Measurements from ENCODE around the gene UBL3. TPM values are rescaled to one million over a fixed set of nuclear protein-coding genes. Genes with fewer than 3 reads are reported as not detected.

Gene UBL3
- total RNA-seq, 1 experiment from 2014 or later = 10.7 TPM

- no peak overlapping the region for H2AFZ ChIP-seq (ENCODE audit: low read depth, low read length, poor library complexity, severe bottlenecking)
- no peak overlapping the region for H3K4me2 ChIP-seq (ENCODE audit: low read length)
- no peaks in the 10 kb centered on the region for H4K20me1 ChIP-seq (ENCODE audit: insufficient read depth)
- BruUV-seq (replicated peaks) = no TSS peak
- DNase-seq (ENCODE audit: low read depth, low spot score) = no peak
- H3K4me3 ChIP-seq (replicated peaks in 1 of 2; ENCODE audit: low read depth in 1 of 2, low read length in 2 of 2) = no peak overlapping the region
- H3K9ac ChIP-seq (ENCODE audit: low read length) = no peak overlapping the region
- H3K9me2 ChIP-seq (ENCODE audit: insufficient read depth) = no peaks in the 10 kb centered on the region
- no peaks in the 10 kb centered on the region for H3K9me3 ChIP-seq (ENCODE audit: control insufficient read depth in 1 of 2, insufficient read depth in 1 of 2, low read depth in 1 of 2, low read length in 2 of 2)
- no peak for TF ChIP-seq TCF7L2 (IDR thresholded peaks at IDR 0.05; ENCODE audit: borderline replicate concordance, extremely low read depth, insufficient read depth, insufficient read length)
- TF ChIP-seq CEBPB (IDR thresholded peaks at IDR 0.05; ENCODE audit: low read depth) = no peak
- TF ChIP-seq ELF1 (IDR thresholded peaks at IDR 0.05; ENCODE audit: borderline replicate concordance, low read depth) = no peak
- no peak for TF ChIP-seq CTCF (IDR thresholded peaks at IDR 0.05 in 2 of 3, conservative IDR thresholded peaks at IDR 0.05 in 1 of 3; ENCODE audit: borderline replicate concordance in 1 of 3, insufficient read depth in 1 of 3, low read depth in 2 of 3, low read length in 2 of 3)
- TF ChIP-seq SRF (IDR thresholded peaks at IDR 0.05; ENCODE audit: low read depth) = no peak
- TF ChIP-seq ZNF274 (IDR thresholded peaks at IDR 0.05; ENCODE audit: low read depth, low read length) = no peak
- no peak for TF ChIP-seq SIN3A (IDR thresholded peaks at IDR 0.05; ENCODE audit: low read depth)
- intact Hi-C loops (cut with micrococcal nuclease) = no loop called here
- no peak overlapping the region for H3K27ac ChIP-seq (ENCODE audit: low read depth, low read length)
- ChIA-PET RAD21 (ENCODE audit: low non-redundant PET in 1 of 2, low total read pairs in 2 of 2, uncharacterized antibody in 2 of 2, unreplicated experiment in 2 of 2) (no interaction called here), CTCF (no interaction called here), POLR2A (no interaction called here)
- H3K4me1 ChIP-seq (ENCODE audit: control insufficient read depth in 1 of 2, insufficient read depth in 2 of 2, low read length in 2 of 2) = no peaks in the 10 kb centered on the region
- no peaks in the 10 kb centered on the region for H3K36me3 ChIP-seq (ENCODE audit: control insufficient read depth in 1 of 2, insufficient read depth in 2 of 2, low read length in 2 of 2)
- no peak for ATAC-seq
- H3K79me2 ChIP-seq (ENCODE audit: insufficient read depth, low read length) = no peaks in the 10 kb centered on the region
- H3K27me3 ChIP-seq (ENCODE audit: insufficient read depth, low read length) = peaks cover 8% of the 10 kb centered on the region; the same call in 1 of the 2 replicates
Measured at GRCh38 chr13:29722415-29722814, 128.0 kb downstream of the UBL3 start.

GRCh38 chr13:29721766-29722165 lies 128.7 kb downstream of the UBL3 start:
- Histone ChIP-seq H3K4me3 (replicated peaks in 1 of 2; ENCODE audit: low read depth in 1 of 2, low read length in 2 of 2) (no peak overlapping the region), H2AFZ (ENCODE audit: low read depth, low read length, poor library complexity, severe bottlenecking) (no peak overlapping the region), H3K9me2 (ENCODE audit: insufficient read depth) (no peaks in the 10 kb centered on the region), H4K20me1 (ENCODE audit: insufficient read depth) (no peaks in the 10 kb centered on the region), H3K27ac (ENCODE audit: low read depth, low read length) (no peak overlapping the region), H3K27me3 (ENCODE audit: insufficient read depth, low read length) (peaks cover 8% of the 10 kb centered on the region; the same call in 1 of the 2 replicates), H3K4me1 (ENCODE audit: control insufficient read depth in 1 of 2, insufficient read depth in 2 of 2, low read length in 2 of 2) (no peaks in the 10 kb centered on the region), H3K79me2 (ENCODE audit: insufficient read depth, low read length) (no peaks in the 10 kb centered on the region), H3K9me3 (ENCODE audit: control insufficient read depth in 1 of 2, insufficient read depth in 1 of 2, low read depth in 1 of 2, low read length in 2 of 2) (no peaks in the 10 kb centered on the region), H3K9ac (ENCODE audit: low read length) (no peak overlapping the region), H3K36me3 (ENCODE audit: control insufficient read depth in 1 of 2, insufficient read depth in 2 of 2, low read length in 2 of 2) (no peaks in the 10 kb centered on the region), H3K4me2 (ENCODE audit: low read length) (no peak overlapping the region)
- ChIA-PET CTCF (no interaction called here), POLR2A (no interaction called here), RAD21 (ENCODE audit: low non-redundant PET in 1 of 2, low total read pairs in 2 of 2, uncharacterized antibody in 2 of 2, unreplicated experiment in 2 of 2) (no interaction called here)
- intact Hi-C loops (cut with micrococcal nuclease) = no loop called here
- no TSS peak for BruUV-seq (replicated peaks)
- ATAC-seq = no peak
- DNase-seq (ENCODE audit: low read depth, low spot score) = no peak
- TF ChIP-seq ZNF274 (IDR thresholded peaks at IDR 0.05; ENCODE audit: low read depth, low read length) (no peak), RAD21 (IDR thresholded peaks at IDR 0.05; ENCODE audit: low read depth) (no peak), CBX3 (IDR thresholded peaks at IDR 0.05; ENCODE audit: low read depth) (no peak), FOSL1 (IDR thresholded peaks at IDR 0.05; ENCODE audit: low read depth) (no peak), POLR2A (IDR thresholded peaks at IDR 0.05; ENCODE audit: borderline replicate concordance, extremely low read depth, insufficient read depth, insufficient read length) (no peak), EZH2 (IDR thresholded peaks at IDR 0.05) (no peak), YY1 (IDR thresholded peaks at IDR 0.05; ENCODE audit: extremely low read depth, insufficient replicate concordance, low read depth, low read length) (no peak), EZH2phosphoT487 (IDR thresholded peaks at IDR 0.05; ENCODE audit: borderline replicate concordance) (no peak)
- TF ChIP-seq, protein P1, sequence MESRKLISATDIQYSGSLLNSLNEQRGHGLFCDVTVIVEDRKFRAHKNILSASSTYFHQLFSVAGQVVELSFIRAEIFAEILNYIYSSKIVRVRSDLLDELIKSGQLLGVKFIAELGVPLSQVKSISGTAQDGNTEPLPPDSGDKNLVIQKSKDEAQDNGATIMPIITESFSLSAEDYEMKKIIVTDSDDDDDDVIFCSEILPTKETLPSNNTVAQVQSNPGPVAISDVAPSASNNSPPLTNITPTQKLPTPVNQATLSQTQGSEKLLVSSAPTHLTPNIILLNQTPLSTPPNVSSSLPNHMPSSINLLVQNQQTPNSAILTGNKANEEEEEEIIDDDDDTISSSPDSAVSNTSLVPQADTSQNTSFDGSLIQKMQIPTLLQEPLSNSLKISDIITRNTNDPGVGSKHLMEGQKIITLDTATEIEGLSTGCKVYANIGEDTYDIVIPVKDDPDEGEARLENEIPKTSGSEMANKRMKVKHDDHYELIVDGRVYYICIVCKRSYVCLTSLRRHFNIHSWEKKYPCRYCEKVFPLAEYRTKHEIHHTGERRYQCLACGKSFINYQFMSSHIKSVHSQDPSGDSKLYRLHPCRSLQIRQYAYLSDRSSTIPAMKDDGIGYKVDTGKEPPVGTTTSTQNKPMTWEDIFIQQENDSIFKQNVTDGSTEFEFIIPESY (IDR thresholded peaks at IDR 0.05; ENCODE audit: extremely low read depth, insufficient replicate concordance, low read length) = no peak
